Calu3 (cell line): Measurements from ENCODE around the gene PIGR. TPM values are rescaled to one million over a fixed set of nuclear protein-coding genes. Genes with fewer than 3 reads are reported as not detected.

Experiments
- BruUV-seq: library from RNA; stranded (reverse); fragments of 400-500 nt; replicated peaks from 2 replicates; lab custom pipeline; 2021; lab: Mats Ljungman, UMichigan
- CTCF ChIA-PET: fragments of 300-600 bp; sonication (Branson Sonifier 250); formaldehyde crosslinking; loops from one replicate; lab custom pipeline; 2022; ENCODE audit warnings: antibody characterized with exemption; lab: Charles Lee
- DNase-seq: peaks from one replicate; pipeline ENCODE4 v3.0.0; 2022
- H3K27ac Mint-ChIP-seq: one replicate; pipeline ENCODE4 v1.8.0; 2022; ENCODE audit warnings: mixed read lengths; ENCODE audit not compliant: unreplicated experiment
- H3K27me3 Mint-ChIP-seq: one replicate; pipeline ENCODE4 v1.8.0; 2022; ENCODE audit warnings: mixed read lengths; ENCODE audit not compliant: unreplicated experiment
- H3K36me3 Mint-ChIP-seq: one replicate; pipeline ENCODE4 v1.8.0; 2022; ENCODE audit warnings: mild to moderate bottlenecking, moderate library complexity, mixed read lengths; ENCODE audit not compliant: insufficient read depth, unreplicated experiment
- H3K4me1 Mint-ChIP-seq: one replicate; pipeline ENCODE4 v1.8.0; 2022; ENCODE audit warnings: mild to moderate bottlenecking, low read depth, mixed read lengths; ENCODE audit not compliant: unreplicated experiment
- H3K4me3 Mint-ChIP-seq: one replicate; pipeline ENCODE4 v1.8.0; 2022; ENCODE audit warnings: mild to moderate bottlenecking, low read depth, moderate library complexity, mixed read lengths; ENCODE audit not compliant: unreplicated experiment
- H3K9me3 Mint-ChIP-seq: one replicate; pipeline ENCODE4 v1.8.0; 2022; ENCODE audit warnings: low read depth, mixed read lengths; ENCODE audit not compliant: unreplicated experiment
- CTCF ChIP-seq: fragments of 200-600 bp; IDR thresholded peaks from one replicate; pipeline ENCODE4 v1.8.0; 2022; ENCODE audit warnings: antibody characterized with exemption; ENCODE audit not compliant: unreplicated experiment
- intact Hi-C: fragments of 100-400 bp; cut with micrococcal nuclease; formaldehyde crosslinking; loops from one replicate; pipeline ENCODE4 v1.10.0; 2022; ENCODE audit not compliant: unreplicated experiment
- total RNA-seq: library from RNA; stranded (reverse); gene quantifications from 2 replicates; pipeline ENCODE4 v1.2.3, GENCODE V29; 2022

Gene PIGR
- total RNA-seq, 1 experiment from 2014 or later, result 367 TPM

DNA sequence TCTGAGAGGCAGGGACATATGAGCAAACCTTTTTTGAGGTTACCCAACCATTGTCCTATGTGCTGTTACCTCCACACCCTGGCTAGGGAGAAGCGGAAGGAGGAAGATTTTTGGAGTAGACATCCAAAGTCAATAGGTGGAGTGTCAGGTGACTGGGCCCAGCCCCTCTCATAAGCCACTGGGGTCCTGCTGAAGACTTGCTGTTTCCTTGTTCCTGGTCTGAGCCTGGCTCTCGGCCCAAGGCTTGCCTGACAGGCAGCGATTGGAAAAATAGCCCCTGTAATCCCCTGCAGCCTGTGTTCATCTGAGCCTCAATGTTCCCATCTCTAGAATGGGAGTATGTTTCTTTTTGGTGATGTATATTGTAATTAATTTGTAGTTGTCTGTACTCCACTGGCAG, 6.9 kb upstream of the PIGR start:
- no peak for TF ChIP-seq CTCF
- Mint-ChIP-seq H3K9me3 (no peaks in the 10 kb centered on the region), H3K27ac (peak overlapping the region; percentile 70), H3K4me1 (peaks cover 83% of the 10 kb centered on the region), H3K36me3 (peaks cover 16% of the 10 kb centered on the region), H3K4me3 (peak overlapping the region; percentile 20), H3K27me3 (no peaks in the 10 kb centered on the region)
- intact Hi-C loops, result loop anchor here (5.0 kb wide), 1 partner anchor 54 kb away; no protein-coding TSS in a partner anchor
- DNase-seq, result peak; percentile 79
- no TSS peak for BruUV-seq
- CTCF ChIA-PET, result interaction anchor here (0.6 to 3.3 kb wide), 4 partner anchors 11 to 26 kb away, joined by 3 to 22 read pairs (median 4); no protein-coding TSS in a partner anchor

- Mint-ChIP-seq H3K36me3 (peaks cover 16% of the 10 kb centered on the region), H3K4me1 (peaks cover 93% of the 10 kb centered on the region), H3K27me3 (no peaks in the 10 kb centered on the region), H3K27ac (peak overlapping the region; percentile 70), H3K9me3 (no peaks in the 10 kb centered on the region), H3K4me3 (peak overlapping the region; percentile 20)
- CTCF ChIA-PET, result interaction anchor here (0.7 to 3.3 kb wide), 11 partner anchors 10 to 80 kb away, joined by 3 to 22 read pairs (median 3); no protein-coding TSS in a partner anchor
- intact Hi-C loops, result loop anchor here (5.0 kb wide), 1 partner anchor 55 kb away; no protein-coding TSS in a partner anchor
- no peak for TF ChIP-seq CTCF
- peak; percentile 74 for DNase-seq
- no TSS peak for BruUV-seq
These were observed 5.9 kb upstream of the PIGR start for GRCh38 chr1:206952171-206952570.

DNA sequence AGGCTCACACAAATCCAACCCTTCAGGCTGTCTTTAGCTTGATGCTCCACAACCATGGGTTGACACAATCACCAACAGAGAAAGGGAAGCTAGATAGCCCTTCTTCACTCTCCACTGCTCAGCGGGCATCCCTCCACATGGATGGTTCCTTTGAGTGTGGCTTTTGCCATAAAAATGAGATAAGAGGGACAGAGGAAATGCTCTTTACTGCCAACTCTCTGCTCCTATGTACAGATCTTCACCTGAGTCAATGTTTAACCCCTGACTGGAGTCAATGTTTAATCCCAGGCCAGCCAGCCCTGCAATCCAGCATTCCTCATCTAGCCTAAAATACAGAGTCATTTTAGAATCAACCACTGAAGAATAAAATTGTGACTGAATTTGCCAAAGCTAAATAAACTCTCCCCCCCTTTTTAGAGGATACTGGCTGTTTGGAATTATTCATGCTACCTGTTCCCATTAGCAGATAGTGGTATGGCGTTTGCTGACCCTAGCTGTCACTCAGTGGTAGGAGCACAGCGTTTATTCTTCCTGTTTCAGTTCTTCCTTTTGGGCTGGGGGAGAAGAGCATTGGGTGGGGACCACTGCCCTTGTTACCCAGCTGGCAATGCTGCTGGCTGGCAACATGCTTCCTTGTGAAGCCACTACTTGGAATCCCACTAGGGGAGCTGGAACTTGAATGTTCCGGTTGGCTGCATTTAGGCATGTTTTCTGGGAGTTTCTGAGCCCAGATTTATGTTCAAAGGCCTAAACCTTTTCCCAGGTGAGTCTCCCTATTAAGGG, 5.2 kb upstream of the PIGR start:
- H3K27me3 Mint-ChIP-seq, result no peaks in the 10 kb centered on the region
- H3K4me1 Mint-ChIP-seq, result peaks cover 96% of the 10 kb centered on the region
- intact Hi-C loops, result loop anchor here (1.0 to 5.0 kb wide), 3 partner anchors 9 to 56 kb away; no protein-coding TSS in a partner anchor
- no TSS peak for BruUV-seq
- CTCF ChIA-PET, result interaction anchor here (0.7 to 3.3 kb wide), 13 partner anchors 9 to 81 kb away, joined by 3 to 22 read pairs (median 3); no protein-coding TSS in a partner anchor
- peak overlapping the region; percentile 70 for H3K27ac Mint-ChIP-seq
- peak; percentile 75 for DNase-seq
- no peaks in the 10 kb centered on the region for H3K9me3 Mint-ChIP-seq
- H3K36me3 Mint-ChIP-seq, result peaks cover 16% of the 10 kb centered on the region
- peak overlapping the region; percentile 20 for H3K4me3 Mint-ChIP-seq
- no peak for TF ChIP-seq CTCF

GRCh38 chr1:206949641-206950040, 3.4 kb upstream of the PIGR start:
- no peak for TF ChIP-seq CTCF
- Mint-ChIP-seq H3K36me3 (peaks cover 26% of the 10 kb centered on the region), H3K27me3 (no peaks in the 10 kb centered on the region), H3K9me3 (no peaks in the 10 kb centered on the region), H3K4me1 (peaks cover 93% of the 10 kb centered on the region), H3K4me3 (no peak overlapping the region), H3K27ac (no peak overlapping the region)
- intact Hi-C loops, result loop anchor here (2.0 to 5.0 kb wide), 2 partner anchors 29 to 58 kb away; no protein-coding TSS in a partner anchor
- no TSS peak for BruUV-seq
- DNase-seq, result no peak
- CTCF ChIA-PET, result no interaction called here
